Heart left ventricle (tissue), 16 donors: ENCODE results near the gene RPGRIP1L. TPM values are rescaled to one million over a fixed set of nuclear protein-coding genes. Genes with fewer than 3 reads are reported as not detected.

ENCODE experiments used
- ATAC-seq, 4 donors: fragments of 200-7000 bp; cut with Tn5 transposase; one replicate each; pipeline ENCODE4 v1.9.1; 2020 to 2022; ENCODE audit warnings: moderate library complexity in 4 of 4, mild to moderate bottlenecking in 3 of 4, moderate number of reproducible peaks in 1 of 4
- DNase-seq, 5 donors: peaks; one replicate each; pipeline ENCODE4 v3.0.0-alpha.2; 2020
- H3K27ac ChIP-seq, 12 donors: fragments of 200-600 bp; sonication (generic) in 4 of 12; one replicate each; pipeline versions ENCODE4 v1.5.0 to v1.8.0; 2016 to 2022; ENCODE audit warnings: mild to moderate bottlenecking in 2 of 12
- H3K27me3 ChIP-seq, 9 donors: fragments of 200-600 bp; sonication (generic) in 2 of 9; one replicate each; pipeline versions ENCODE4 v1.5.1 to v1.8.0; 2016 to 2022; ENCODE audit warnings: mild to moderate bottlenecking in 3 of 9
- H3K36me3 ChIP-seq, 9 donors: fragments of 200-600 bp; sonication (generic) in 2 of 9; one replicate each; pipeline versions ENCODE4 v1.5.0 to v1.8.0; 2018 to 2022; ENCODE audit warnings: mild to moderate bottlenecking in 2 of 9
- H3K4me1 ChIP-seq, 12 donors: fragments of 200-600 bp; sonication (generic) in 4 of 12; one replicate each; pipeline versions ENCODE4 v1.5.0 to v1.8.0; 2016 to 2022; ENCODE audit warnings: mild to moderate bottlenecking in 3 of 12
- H3K4me3 ChIP-seq, 12 donors: fragments of 200-600 bp; sonication (generic) in 4 of 12; one replicate each; pipeline versions ENCODE4 v1.5.0 to v1.8.0; 2017 to 2022; ENCODE audit warnings: mild to moderate bottlenecking in 9 of 12, moderate library complexity in 4 of 12
- H3K9me3 ChIP-seq, 12 donors: fragments of 200-600 bp; sonication (generic) in 4 of 12; one replicate each; pipeline versions ENCODE4 v1.5.0 to v1.8.0; 2016 to 2022; ENCODE audit warnings: mild to moderate bottlenecking in 1 of 12
- CTCF ChIP-seq, 12 donors: fragments of 200-600 bp; sonication (generic) in 4 of 12; IDR thresholded peaks; one replicate each; pipeline versions ENCODE4 v1.5.0 to v1.8.0; 2018 to 2022; ENCODE audit warnings: antibody characterized with exemption in 12 of 12, mild to moderate bottlenecking in 5 of 12
- POLR2A ChIP-seq, 2 donors: fragments of 450-650 bp; IDR thresholded peaks; one replicate each; pipeline ENCODE4 v1.6.1; 2017; ENCODE audit warnings: antibody characterized with exemption in 2 of 2, mild to moderate bottlenecking in 2 of 2, moderate library complexity in 2 of 2
- whole genome bisulfite sequencing, 4 donors: extraction: QIAGEN DNeasy Blood & Tissue Kit in 2 of 4; methylation state at CpG; one replicate each; pipeline versions ENCODE4 v1.1.5 to v1.1.7; 2013 to 2018; 5-methylcytosine and 5-hydroxymethylcytosine counted together
- intact Hi-C, 10 donors: fragments of 100-400 bp; cut with DNase I; formaldehyde crosslinking; loops; one replicate each; pipeline versions ENCODE4 v1.11.1 to v1.14.2; 2022
- polyA plus RNA-seq, 2 donors: library from polyadenylated mRNA; stranded (reverse); fragments of 200-250 nt; gene quantifications; one replicate each; pipeline ENCODE4 v1.2.3, GENCODE V29; 2013
- total RNA-seq, 9 donors: library from RNA; depleted of rRNA in 2 of 9; stranded (reverse); fragments of >200 nt in 2 of 9; fragmentation: NEBNext Ultra II Directional in 3 of 9; extraction: Animal tissue kit (Norgen Biotek cat#: 25700) in 3 of 9; gene quantifications; one replicate each; pipeline versions ENCODE4 v1.1.0 to v1.2.4, GENCODE V29; 2016 to 2023
- donor health status: ischemic (EF 13 %, LVEDD 7.1; RV severe dilation, severe dysfunction).
- donor health status: healthy with polysubstance abuse.
- donor health status: DM: no; HTN: yes; CAD: no.
- donor health status: DM: no; HTN: no; CAD: no.
- donor health status: ischemic (EF 25% LVEDD 6.9; RV normal size, moderate dysfunction).
- donor health status: ischemic (EF 25% LVEDD 5.7; RV mildly dilated, moderate dysfunction).
- donor health status: healthy.
- donor health status: DM: yes; HTN: yes; CAD: no.
- donor health status: ischemic (EF 35%, LVEDD 5.7; RV mildly dilated, moderate dysfunction).
- donor health status: nonischemic (EF 11% LVEDD 7.7; RV severe dilation, severe dysfunction).
- donor health status: DM: yes; HTN: yes; CAD: no.
- donor health status: PGD.
- donor health status: ischemic (EF 29% LVEDD 5.4; RV normal size, mild dysfunction).
- donor health status: nonischemic (EF 23%, LVEDD 6.1; RV moderate dilation, normal function).

Gene RPGRIP1L
- total and polyA plus RNA-seq, 11 donors: 0.69 to 4.6 (median 2.3) TPM

- H3K4me1 ChIP-seq: no peaks in the 10 kb centered on the region
- H3K36me3 ChIP-seq: peaks cover 0 to 14% (median 0%) of the 10 kb centered on the region in 9 donors
- intact Hi-C loops: no loop called here
- H3K4me3 ChIP-seq: no peak overlapping the region
- 73 to 84% (median 78%) methylated on average over 3 of the region's 3 CpGs for WGBS, 4 donors
- no peaks in the 10 kb centered on the region for H3K27me3 ChIP-seq
- TF ChIP-seq POLR2A (IDR thresholded peaks at IDR 0.05): no peak
- TF ChIP-seq CTCF (IDR thresholded peaks at IDR 0.05): no peak
- ATAC-seq: no peak
- DNase-seq: no peak
- H3K27ac ChIP-seq: no peak overlapping the region
- peaks cover 0 to 12% (median 0%) of the 10 kb centered on the region in 12 donors for H3K9me3 ChIP-seq
Measured at GRCh38 chr16:53600126-53600525, 103.5 kb downstream of the RPGRIP1L start.

DNA sequence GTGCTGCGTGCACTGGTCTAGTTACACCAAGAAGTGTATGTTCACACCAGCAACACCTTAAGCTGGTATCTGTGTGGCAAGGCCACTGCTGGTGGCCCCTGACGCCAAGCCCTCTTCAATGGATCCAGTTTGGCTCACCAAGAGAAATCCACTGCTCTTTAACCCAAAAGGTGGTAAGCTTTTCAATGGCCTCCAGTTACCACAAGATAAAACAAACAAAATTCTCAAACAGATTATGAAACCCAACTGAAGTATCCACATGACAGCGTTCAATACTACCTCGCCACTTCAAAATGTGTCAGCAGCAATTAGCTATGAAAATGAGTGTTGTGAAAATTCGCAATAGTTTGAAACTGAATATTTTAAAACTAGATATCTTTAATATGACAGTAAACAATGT is 104.1 kb downstream of the RPGRIP1L start:
- intact Hi-C loops: no loop called here
- Histone ChIP-seq H3K4me1 (no peaks in the 10 kb centered on the region), H3K27ac (no peak overlapping the region), H3K27me3 (no peaks in the 10 kb centered on the region), H3K36me3 (peaks cover 0 to 9% (median 0%) of the 10 kb centered on the region in 9 donors), H3K9me3 (peaks cover 0 to 14% (median 0%) of the 10 kb centered on the region in 12 donors), H3K4me3 (no peak overlapping the region)
- no peak for ATAC-seq
- 91 to 98% (median 91%) methylated on average over 5 of the region's 5 CpGs for WGBS, 4 donors
- no peak for DNase-seq
- no peak for TF ChIP-seq POLR2A (IDR thresholded peaks at IDR 0.05)
- TF ChIP-seq CTCF (IDR thresholded peaks at IDR 0.05): no peak

DNA sequence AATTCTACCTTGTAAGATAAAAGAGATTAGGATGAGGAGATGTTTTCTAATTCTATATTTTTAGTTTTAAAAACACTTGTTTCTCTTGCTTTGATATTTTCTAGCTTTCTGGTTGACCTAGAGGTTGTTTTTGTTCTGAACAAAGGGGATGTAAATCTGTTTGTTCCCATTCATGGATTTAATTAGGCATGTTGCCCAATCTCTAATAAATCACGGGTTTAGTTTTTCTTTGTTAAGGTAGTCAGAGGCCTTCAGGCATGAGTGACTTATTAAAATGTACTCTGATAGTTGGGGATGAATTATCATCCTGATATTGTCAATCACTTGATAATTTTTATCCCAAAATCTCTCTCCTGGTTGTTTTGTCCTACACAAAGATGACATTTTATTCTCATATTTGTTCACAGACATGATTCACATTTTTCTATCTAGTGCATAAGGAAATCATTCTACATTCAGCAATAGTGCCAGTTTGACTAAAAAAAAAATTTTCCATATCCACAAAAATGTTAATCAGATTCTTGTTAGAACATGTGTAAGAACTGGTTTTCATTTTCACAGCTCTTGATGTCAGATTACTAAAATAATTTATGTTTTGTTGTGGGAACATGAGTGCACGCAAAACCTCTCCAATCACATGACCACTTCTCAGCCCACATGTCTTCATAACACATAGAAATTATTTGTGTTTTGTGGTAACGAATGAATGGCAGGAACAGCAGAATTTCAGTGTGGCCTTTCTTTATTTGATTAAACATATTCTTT is 105.0 kb downstream of the RPGRIP1L start:
- Histone ChIP-seq H3K27me3 (no peaks in the 10 kb centered on the region), H3K36me3 (peaks cover 0 to 9% (median 0%) of the 10 kb centered on the region in 9 donors), H3K9me3 (peaks cover 0 to 14% (median 0%) of the 10 kb centered on the region in 12 donors), H3K27ac (no peak overlapping the region), H3K4me3 (no peak overlapping the region), H3K4me1 (no peaks in the 10 kb centered on the region)
- 87 to 90% (median 88%) methylated on average over 3 of the region's 3 CpGs for WGBS, 4 donors
- ATAC-seq (no peak), DNase-seq (no peak)
- intact Hi-C loops: no loop called here
- TF ChIP-seq CTCF (IDR thresholded peaks at IDR 0.05): no peak
- no peak for TF ChIP-seq POLR2A (IDR thresholded peaks at IDR 0.05)

DNA sequence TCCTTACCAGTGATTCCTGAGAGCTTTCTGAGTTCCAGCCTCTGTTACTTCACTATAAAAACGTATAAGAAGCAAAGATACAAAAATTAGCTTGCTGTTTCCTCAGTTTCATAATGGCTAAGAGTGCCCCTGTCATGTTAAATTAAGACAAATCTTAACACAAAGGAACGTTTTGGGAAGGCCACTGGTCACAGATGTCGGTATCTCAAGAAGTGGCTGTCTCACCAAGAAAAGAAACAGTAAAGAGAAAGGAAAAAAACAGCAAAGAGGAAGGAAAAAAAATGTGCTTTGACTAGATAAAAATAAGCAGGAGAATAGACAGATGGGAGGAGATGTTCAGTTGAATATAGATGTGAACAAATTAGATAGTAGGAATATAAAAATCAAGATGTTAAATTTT is 105.9 kb downstream of the RPGRIP1L start:
- TF ChIP-seq CTCF (IDR thresholded peaks at IDR 0.05) (no peak), POLR2A (IDR thresholded peaks at IDR 0.05) (no peak)
- H3K4me3 ChIP-seq: no peak overlapping the region
- intact Hi-C loops: no loop called here
- no peaks in the 10 kb centered on the region for H3K27me3 ChIP-seq
- no peak overlapping the region for H3K27ac ChIP-seq
- ATAC-seq (no peak), DNase-seq (no peak)
- peaks cover 0 to 14% (median 0%) of the 10 kb centered on the region in 12 donors for H3K9me3 ChIP-seq
- peaks cover 0 to 9% (median 0%) of the 10 kb centered on the region in 9 donors for H3K36me3 ChIP-seq
- WGBS, 4 donors: 55 to 66% (median 62%) methylated on average over 3 of the region's 3 CpGs
- H3K4me1 ChIP-seq: no peaks in the 10 kb centered on the region
